Hepatocyte (in vitro differentiated cells): ENCODE measurements around the gene CD80. TPM values are rescaled to one million over a fixed set of nuclear protein-coding genes. Genes with fewer than 3 reads are reported as not detected.

ENCODE experiments used
- DNase-seq: peaks from one replicate; pipeline ENCODE4 v3.0.0-alpha.2; 2016; ENCODE audit warnings: low spot score
- H2AFZ ChIP-seq: fragments of 200-600 bp; sonication (generic); 2 replicates; pipeline ENCODE4 v1.6.0; 2016; ENCODE audit warnings: antibody characterized with exemption, mild to moderate bottlenecking
- H3K27ac ChIP-seq: fragments of 200-600 bp; sonication (generic); 2 replicates; pipeline ENCODE4 v1.5.1; 2016; ENCODE audit warnings: mild to moderate bottlenecking
- H3K27me3 ChIP-seq: fragments of 200-600 bp; sonication (generic); 2 replicates; pipeline ENCODE4 v1.6.1; 2016
- H3K36me3 ChIP-seq: fragments of 200-600 bp; sonication (generic); replicated peaks from 2 replicates; pipeline ENCODE4 v1.5.1; 2016; ENCODE audit warnings: low read depth; ENCODE audit not compliant: insufficient read depth
- H3K4me1 ChIP-seq: fragments of 200-600 bp; sonication (generic); 2 replicates; pipeline ENCODE4 v1.5.1; 2016; ENCODE audit warnings: mild to moderate bottlenecking, moderate library complexity; ENCODE audit not compliant: insufficient read depth
- H3K4me2 ChIP-seq: fragments of 200-600 bp; sonication (generic); 2 replicates; pipeline ENCODE4 v1.6.0; 2016
- H3K4me3 ChIP-seq: fragments of 200-600 bp; sonication (generic); 2 replicates; pipeline ENCODE4 v1.5.1; 2016; ENCODE audit warnings: mild to moderate bottlenecking
- H3K79me2 ChIP-seq: fragments of 200-600 bp; sonication (generic); 2 replicates; pipeline ENCODE4 v1.6.0; 2017; ENCODE audit warnings: mild to moderate bottlenecking
- H3K9me2 ChIP-seq: fragments of 200-600 bp; sonication (generic); replicated peaks from 2 replicates; pipeline ENCODE4 v1.6.0; 2017; ENCODE audit warnings: mild to moderate bottlenecking; ENCODE audit not compliant: insufficient read depth
- H3K9me3 ChIP-seq: fragments of 200-600 bp; sonication (generic); 2 replicates; pipeline ENCODE4 v1.5.1; 2016; ENCODE audit warnings: low read depth, mild to moderate bottlenecking
- H4K20me1 ChIP-seq: fragments of 200-600 bp; sonication (generic); 2 replicates; pipeline ENCODE4 v1.6.0; 2016; ENCODE audit warnings: mild to moderate bottlenecking; ENCODE audit not compliant: insufficient read depth, poor library complexity, severe bottlenecking
- EZH2 ChIP-seq: fragments of 200-600 bp; sonication (generic); IDR thresholded peaks from 2 replicates; pipeline ENCODE4 v1.6.1; 2016; ENCODE audit warnings: antibody characterized with exemption, mild to moderate bottlenecking, borderline replicate concordance
- EZH2phosphoT487 ChIP-seq: fragments of 200-600 bp; sonication (generic); IDR thresholded peaks from one replicate; pipeline ENCODE4 v1.6.1; 2018; ENCODE audit warnings: antibody characterized with exemption, mild to moderate bottlenecking, low read depth, moderate library complexity; ENCODE audit not compliant: unreplicated experiment, severe bottlenecking
- WGBS: methylation state at CpG from one replicate; pipeline ENCODE4 v1.1.6; 2016; ENCODE audit warnings: low lambda C conversion rate; ENCODE audit errors: missing lambda C conversion rate; 5-methylcytosine and 5-hydroxymethylcytosine counted together
- polyA plus RNA-seq: library from polyadenylated mRNA; unstranded; fragments of >200 nt; fragmentation: Nextera tagmentation; extraction: Ambion mirVana; gene quantifications from 2 replicates; pipeline ENCODE4 v1.2.1, GENCODE V29; 2016
- total RNA-seq: library from RNA; depleted of rRNA; stranded (reverse); fragments of >200 nt; gene quantifications from 2 replicates; pipeline ENCODE4 v1.2.3, GENCODE V29; 2014
- TF ChIP-seq, protein P1 (sequence below): fragments of 200-600 bp; sonication (generic); IDR thresholded peaks from 2 replicates; pipeline ENCODE4 v1.5.1; 2016; ENCODE audit warnings: antibody characterized with exemption, mild to moderate bottlenecking; ENCODE audit not compliant: poor library complexity

CD80 gene
- total and polyA plus RNA-seq, 2 experiments from 2014 or later = 0.07 TPM; not detected in 1

DNA sequence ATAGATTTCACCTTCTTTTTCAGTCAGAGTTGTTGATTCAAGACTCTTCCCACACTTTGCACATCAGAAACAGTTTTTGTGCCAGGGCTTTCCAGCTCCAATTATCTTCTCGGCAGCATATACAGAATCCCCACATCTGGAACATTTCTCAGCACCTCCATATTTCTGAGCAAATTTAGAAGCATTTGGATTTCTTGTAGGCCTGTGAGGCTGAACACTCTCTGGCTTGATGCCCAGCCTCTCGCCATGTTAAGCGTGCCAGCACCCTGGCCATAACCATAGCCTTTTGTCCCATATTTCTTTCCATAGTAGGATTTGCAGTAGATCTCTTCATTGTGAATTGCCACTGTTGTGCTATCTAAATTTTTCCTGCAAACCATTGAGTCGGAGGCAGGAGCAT lies 28.3 kb downstream of the CD80 start:
- Histone ChIP-seq H3K9me3 (no peaks in the 10 kb centered on the region), H3K4me1 (no peaks in the 10 kb centered on the region), H4K20me1 (no peaks in the 10 kb centered on the region), H3K4me2 (no peak overlapping the region), H3K36me3 (no peaks in the 10 kb centered on the region), H2AFZ (no peak overlapping the region), H3K27ac (no peak overlapping the region), H3K79me2 (no peaks in the 10 kb centered on the region), H3K9me2 (no peaks in the 10 kb centered on the region), H3K27me3 (no peaks in the 10 kb centered on the region), H3K4me3 (no peak overlapping the region)
- TF ChIP-seq EZH2phosphoT487 (no peak), EZH2 (no peak)
- TF ChIP-seq, protein P1, sequence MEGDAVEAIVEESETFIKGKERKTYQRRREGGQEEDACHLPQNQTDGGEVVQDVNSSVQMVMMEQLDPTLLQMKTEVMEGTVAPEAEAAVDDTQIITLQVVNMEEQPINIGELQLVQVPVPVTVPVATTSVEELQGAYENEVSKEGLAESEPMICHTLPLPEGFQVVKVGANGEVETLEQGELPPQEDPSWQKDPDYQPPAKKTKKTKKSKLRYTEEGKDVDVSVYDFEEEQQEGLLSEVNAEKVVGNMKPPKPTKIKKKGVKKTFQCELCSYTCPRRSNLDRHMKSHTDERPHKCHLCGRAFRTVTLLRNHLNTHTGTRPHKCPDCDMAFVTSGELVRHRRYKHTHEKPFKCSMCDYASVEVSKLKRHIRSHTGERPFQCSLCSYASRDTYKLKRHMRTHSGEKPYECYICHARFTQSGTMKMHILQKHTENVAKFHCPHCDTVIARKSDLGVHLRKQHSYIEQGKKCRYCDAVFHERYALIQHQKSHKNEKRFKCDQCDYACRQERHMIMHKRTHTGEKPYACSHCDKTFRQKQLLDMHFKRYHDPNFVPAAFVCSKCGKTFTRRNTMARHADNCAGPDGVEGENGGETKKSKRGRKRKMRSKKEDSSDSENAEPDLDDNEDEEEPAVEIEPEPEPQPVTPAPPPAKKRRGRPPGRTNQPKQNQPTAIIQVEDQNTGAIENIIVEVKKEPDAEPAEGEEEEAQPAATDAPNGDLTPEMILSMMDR = no peak
- no peak for DNase-seq
- WGBS = 95% methylated on average over 4 of the region's 4 CpGs

DNA sequence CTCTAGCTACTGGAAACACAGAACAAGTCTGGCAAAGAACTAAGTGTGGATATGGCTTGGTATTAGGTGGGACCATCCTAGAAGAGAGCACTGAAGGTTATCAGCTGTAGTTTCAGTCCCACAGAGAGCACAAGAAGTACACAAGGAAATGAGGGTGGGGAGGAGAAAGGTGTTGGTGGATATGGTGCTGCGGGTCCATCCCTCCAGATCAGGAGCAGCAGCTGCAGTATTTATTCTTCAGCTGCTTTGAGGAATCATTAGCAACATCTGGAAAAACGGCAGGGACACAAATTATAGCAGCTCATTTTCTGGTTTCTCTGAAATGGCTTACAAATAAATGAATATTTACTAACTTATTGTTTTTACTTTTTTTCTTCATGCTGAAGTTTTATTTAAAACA lies 29.0 kb downstream of the CD80 start:
- WGBS = 62% methylated on average over 2 of the region's 2 CpGs
- Histone ChIP-seq H3K27ac (no peak overlapping the region), H3K4me2 (no peak overlapping the region), H3K36me3 (no peaks in the 10 kb centered on the region), H3K9me2 (no peaks in the 10 kb centered on the region), H3K27me3 (no peaks in the 10 kb centered on the region), H4K20me1 (no peaks in the 10 kb centered on the region), H3K9me3 (no peaks in the 10 kb centered on the region), H3K4me1 (no peaks in the 10 kb centered on the region), H2AFZ (no peak overlapping the region), H3K79me2 (no peaks in the 10 kb centered on the region), H3K4me3 (no peak overlapping the region)
- DNase-seq = no peak
- TF ChIP-seq EZH2phosphoT487 (no peak), EZH2 (no peak)
- TF ChIP-seq, protein P1 = no peak

- Histone ChIP-seq H3K27ac (no peak overlapping the region), H3K4me3 (no peak overlapping the region), H4K20me1 (no peaks in the 10 kb centered on the region), H3K9me3 (no peaks in the 10 kb centered on the region), H3K36me3 (no peaks in the 10 kb centered on the region), H3K9me2 (no peaks in the 10 kb centered on the region), H3K27me3 (no peaks in the 10 kb centered on the region), H3K79me2 (no peaks in the 10 kb centered on the region), H3K4me2 (no peak overlapping the region), H2AFZ (no peak overlapping the region), H3K4me1 (no peaks in the 10 kb centered on the region)
- no peak for TF ChIP-seq EZH2phosphoT487
- TF ChIP-seq, protein P1 = no peak
- TF ChIP-seq EZH2 = no peak
- no peak for DNase-seq
These were observed 29.5 kb downstream of the CD80 start for GRCh38 chr3:119529883-119530282.

- Histone ChIP-seq H3K4me2 (no peak overlapping the region), H3K27me3 (no peaks in the 10 kb centered on the region), H3K9me2 (no peaks in the 10 kb centered on the region), H3K4me3 (no peak overlapping the region), H3K4me1 (no peaks in the 10 kb centered on the region), H3K9me3 (no peaks in the 10 kb centered on the region), H2AFZ (no peak overlapping the region), H3K27ac (no peak overlapping the region), H3K79me2 (no peaks in the 10 kb centered on the region), H4K20me1 (no peaks in the 10 kb centered on the region), H3K36me3 (no peaks in the 10 kb centered on the region)
- 92% methylated on average over 5 of the region's 5 CpGs for WGBS
- no peak for DNase-seq
- TF ChIP-seq, protein P1 = no peak
- TF ChIP-seq EZH2phosphoT487 (no peak), EZH2 (no peak)
These were observed 31.7 kb downstream of the CD80 start for GRCh38 chr3:119527714-119528113.
